Esophagus muscularis mucosa (tissue), 4 donors: ENCODE data around the gene NRARP. TPM values are rescaled to one million over a fixed set of nuclear protein-coding genes. Genes with fewer than 3 reads are reported as not detected.
A peak's percentile ranks its signal among the peaks of the same experiment; 100 is the strongest.

Source experiments
- DNase-seq: peaks from one replicate; pipeline ENCODE4 v3.0.0-alpha.2; 2017; ENCODE audit errors: extremely low spot score
- H3K27ac ChIP-seq, 4 donors: fragments of 200-600 bp; sonication (generic); replicated peaks in 1 of 4; 1 replicate in 3 of 4; 2 replicates in 1 of 4; pipeline ENCODE4 v1.5.1; 2016 to 2019; ENCODE audit warnings: mild to moderate bottlenecking in 1 of 4
- H3K27me3 ChIP-seq, 4 donors: fragments of 200-600 bp; sonication (generic); one replicate each; pipeline versions ENCODE4 v1.5.1 to v1.6.0; 2016 to 2019
- H3K36me3 ChIP-seq, 4 donors: fragments of 200-600 bp; sonication (generic); one replicate each; pipeline ENCODE4 v1.5.1; 2016 to 2019
- H3K4me1 ChIP-seq, 4 donors: fragments of 200-600 bp; sonication (generic); one replicate each; pipeline ENCODE4 v1.5.1; 2016 to 2019
- H3K4me3 ChIP-seq, 4 donors: fragments of 200-600 bp; sonication (generic); 1 replicate in 2 of 4; 2 replicates in 2 of 4; pipeline ENCODE4 v1.5.1; 2016 to 2019; ENCODE audit warnings: mild to moderate bottlenecking in 4 of 4, moderate library complexity in 1 of 4
- H3K9me3 ChIP-seq, 4 donors: fragments of 200-600 bp; sonication (generic); 1 replicate in 3 of 4; 2 replicates in 1 of 4; pipeline ENCODE4 v1.5.1; 2016 to 2019
- EP300 ChIP-seq: sonication (generic); formaldehyde crosslinking; IDR thresholded peaks from one replicate; pipeline ENCODE4 v1.6.1; 2017; ENCODE audit warnings: antibody characterized with exemption
- POLR2A ChIP-seq: fragments of 450-650 bp; IDR thresholded peaks from one replicate; pipeline ENCODE4 v1.6.1; 2017; ENCODE audit warnings: antibody characterized with exemption, moderate library complexity, mild to moderate bottlenecking, low read depth
- POLR2AphosphoS5 ChIP-seq, 2 donors: sonication (generic); formaldehyde crosslinking; IDR thresholded peaks; one replicate each; pipeline ENCODE4 v1.6.1; 2017; ENCODE audit warnings: antibody characterized with exemption in 2 of 2
- WGBS: methylation state at CpG from one replicate; pipeline ENCODE4 v1.1.5; 2018; 5-methylcytosine and 5-hydroxymethylcytosine counted together
- intact Hi-C: fragments of 100-400 bp; cut with DNase I; formaldehyde crosslinking; loops from one replicate; pipeline ENCODE4 v1.15.1; 2023
- total RNA-seq, 4 donors: library from RNA; depleted of rRNA; stranded (reverse); fragments of >200 nt; gene quantifications; one replicate each; pipeline versions ENCODE4 v1.1.0 to v1.2.1, GENCODE V29; 2016
- TF ChIP-seq, protein P1 (sequence below), 3 experiments: fragments of 200-600 bp in 2 of 3; fragments of 450-650 bp in 1 of 3; sonication (generic) in 2 of 3; IDR thresholded peaks; one replicate each; pipeline ENCODE4 v1.5.1; 2017 to 2019; ENCODE audit warnings: antibody characterized with exemption in 3 of 3, mild to moderate bottlenecking in 2 of 3, moderate library complexity in 1 of 3

Gene NRARP
- total RNA-seq, 4 donors from 2014 or later: 2.9 to 10.3 (median 7.2) TPM

DNA sequence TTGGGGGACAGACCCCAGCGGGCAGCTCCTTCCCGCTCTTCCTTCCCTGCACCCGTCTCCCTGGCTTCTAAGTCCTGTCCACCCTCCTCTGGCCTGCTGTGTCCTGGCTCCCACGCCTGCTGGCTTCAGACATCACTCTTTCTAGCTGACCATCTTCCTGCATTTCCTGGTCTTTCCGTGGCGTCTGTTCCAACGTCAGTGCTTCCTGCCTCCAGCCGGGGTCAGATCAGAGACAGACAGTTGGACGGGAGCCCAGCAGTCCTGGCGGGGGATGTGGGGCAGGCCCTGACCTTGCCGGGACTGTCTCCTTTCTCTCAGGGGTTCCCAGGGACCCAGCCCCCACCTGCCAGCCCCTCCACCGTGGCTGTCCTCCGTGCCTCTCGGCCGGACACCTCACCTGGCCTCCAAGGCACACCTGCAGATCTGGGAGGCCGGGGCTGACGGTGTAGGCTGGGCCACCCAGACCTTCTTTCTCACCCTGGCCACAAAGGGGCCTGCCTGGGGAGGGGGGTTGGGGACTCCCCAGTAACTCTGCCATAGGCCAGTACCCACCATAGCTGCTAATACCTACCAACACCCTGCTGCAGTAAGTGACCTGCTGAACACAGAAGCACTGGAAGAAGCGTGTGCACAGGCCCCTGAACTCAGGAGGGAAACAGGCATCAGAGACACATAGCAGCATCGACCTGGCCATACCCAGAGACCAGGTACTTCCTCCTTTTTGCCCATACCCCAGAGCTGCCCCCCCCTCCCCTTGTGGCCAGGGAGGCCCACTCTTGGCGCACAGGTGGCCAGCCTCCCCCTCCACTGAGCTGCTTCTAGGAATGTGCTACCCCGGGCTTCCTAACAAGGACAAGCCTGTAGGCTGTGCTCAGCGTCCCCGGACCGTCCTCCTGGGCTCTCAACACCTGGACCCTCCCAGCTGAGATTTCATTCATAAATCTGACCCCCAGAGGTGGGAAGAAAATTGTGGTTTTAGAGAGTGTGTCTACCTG lies 5.1 kb downstream of the NRARP start:
- H3K27me3 ChIP-seq: peaks cover 4 to 95% (median 56%) of the 10 kb centered on the region in 4 donors
- H3K27ac ChIP-seq: peak overlapping the region; percentile 64 to 78 (median 68)
- intact Hi-C loops: loop anchor here (5.0 to 10.0 kb wide), 2 partner anchors 110 to 228 kb away; no protein-coding TSS in a partner anchor
- peaks cover 0 to 8% (median 2%) of the 10 kb centered on the region in 4 donors for H3K9me3 ChIP-seq
- H3K4me3 ChIP-seq: peak overlapping the region; percentile 45 to 66 (median 50)
- 35% methylated on average over 17 of the region's 24 CpGs for WGBS
- peaks cover 36 to 71% (median 52%) of the 10 kb centered on the region in 4 donors for H3K4me1 ChIP-seq
- TF ChIP-seq, protein P1, sequence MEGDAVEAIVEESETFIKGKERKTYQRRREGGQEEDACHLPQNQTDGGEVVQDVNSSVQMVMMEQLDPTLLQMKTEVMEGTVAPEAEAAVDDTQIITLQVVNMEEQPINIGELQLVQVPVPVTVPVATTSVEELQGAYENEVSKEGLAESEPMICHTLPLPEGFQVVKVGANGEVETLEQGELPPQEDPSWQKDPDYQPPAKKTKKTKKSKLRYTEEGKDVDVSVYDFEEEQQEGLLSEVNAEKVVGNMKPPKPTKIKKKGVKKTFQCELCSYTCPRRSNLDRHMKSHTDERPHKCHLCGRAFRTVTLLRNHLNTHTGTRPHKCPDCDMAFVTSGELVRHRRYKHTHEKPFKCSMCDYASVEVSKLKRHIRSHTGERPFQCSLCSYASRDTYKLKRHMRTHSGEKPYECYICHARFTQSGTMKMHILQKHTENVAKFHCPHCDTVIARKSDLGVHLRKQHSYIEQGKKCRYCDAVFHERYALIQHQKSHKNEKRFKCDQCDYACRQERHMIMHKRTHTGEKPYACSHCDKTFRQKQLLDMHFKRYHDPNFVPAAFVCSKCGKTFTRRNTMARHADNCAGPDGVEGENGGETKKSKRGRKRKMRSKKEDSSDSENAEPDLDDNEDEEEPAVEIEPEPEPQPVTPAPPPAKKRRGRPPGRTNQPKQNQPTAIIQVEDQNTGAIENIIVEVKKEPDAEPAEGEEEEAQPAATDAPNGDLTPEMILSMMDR (IDR thresholded peaks at IDR 0.05): no peak
- no peak for TF ChIP-seq POLR2A
- TF ChIP-seq EP300: no peak
- peak; percentile 44 to 56 for TF ChIP-seq POLR2AphosphoS5 (IDR thresholded peaks at IDR 0.05)
- DNase-seq: no peak
- no peaks in the 10 kb centered on the region for H3K36me3 ChIP-seq

DNA sequence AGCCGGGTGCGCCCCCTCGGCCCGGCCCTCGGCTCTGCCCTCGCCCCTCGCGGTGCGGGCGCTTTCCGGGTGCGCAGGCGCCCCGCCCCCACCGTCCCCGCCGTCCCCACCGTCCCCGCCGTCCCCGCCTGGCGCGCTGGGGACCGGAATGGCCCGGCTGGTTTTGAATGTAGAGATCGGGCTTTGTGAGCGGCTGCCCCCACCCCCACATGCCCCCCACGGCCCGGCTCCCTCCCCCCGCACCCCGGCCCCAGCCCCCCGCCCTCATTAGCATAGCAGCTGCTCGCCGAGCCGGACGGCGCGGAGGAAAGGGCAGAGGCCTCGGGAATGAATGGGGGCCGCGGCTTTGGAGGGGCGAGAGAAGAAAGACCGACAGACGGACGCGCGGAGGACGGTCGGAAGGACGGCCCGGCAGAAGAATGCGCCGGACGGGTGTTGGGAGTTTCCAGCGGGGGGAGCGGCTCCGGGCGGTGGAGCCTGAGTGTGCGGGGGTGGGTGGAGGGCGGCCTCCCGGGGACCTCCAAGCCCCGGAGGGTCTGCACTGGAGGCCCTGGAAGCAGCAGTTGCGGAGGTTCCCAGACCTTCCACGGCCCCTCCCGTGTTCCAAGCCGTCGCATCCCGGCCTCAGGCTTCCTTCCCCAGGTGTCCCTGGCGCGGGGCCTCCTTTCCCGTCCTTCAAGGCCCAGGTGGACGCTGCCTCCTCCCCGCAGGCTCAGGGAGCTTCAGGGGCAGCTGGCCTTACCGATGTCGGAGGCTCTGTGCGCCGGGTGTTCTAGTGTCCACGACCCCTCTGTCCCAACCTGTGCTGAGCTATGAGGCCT lies 6.0 kb downstream of the NRARP start:
- no peaks in the 10 kb centered on the region for H3K36me3 ChIP-seq
- peaks cover 32 to 64% (median 46%) of the 10 kb centered on the region in 4 donors for H3K4me1 ChIP-seq
- H3K27ac ChIP-seq: peak overlapping the region; percentile 44 to 78 (median 68)
- H3K27me3 ChIP-seq: peaks cover 4 to 94% (median 56%) of the 10 kb centered on the region in 4 donors
- no peak for DNase-seq
- H3K9me3 ChIP-seq: peaks cover 0 to 8% (median 2%) of the 10 kb centered on the region in 4 donors
- TF ChIP-seq EP300 (no peak), POLR2A (no peak), POLR2AphosphoS5 (IDR thresholded peaks at IDR 0.05) (no peak)
- TF ChIP-seq, protein P1 (IDR thresholded peaks at IDR 0.05): no peak
- intact Hi-C loops: loop anchor here (5.0 to 10.0 kb wide), 2 partner anchors 111 to 229 kb away; no protein-coding TSS in a partner anchor
- WGBS: 18% methylated on average over 33 of the region's 78 CpGs
- H3K4me3 ChIP-seq: peak overlapping the region; percentile 45 to 66 (median 50)

DNA sequence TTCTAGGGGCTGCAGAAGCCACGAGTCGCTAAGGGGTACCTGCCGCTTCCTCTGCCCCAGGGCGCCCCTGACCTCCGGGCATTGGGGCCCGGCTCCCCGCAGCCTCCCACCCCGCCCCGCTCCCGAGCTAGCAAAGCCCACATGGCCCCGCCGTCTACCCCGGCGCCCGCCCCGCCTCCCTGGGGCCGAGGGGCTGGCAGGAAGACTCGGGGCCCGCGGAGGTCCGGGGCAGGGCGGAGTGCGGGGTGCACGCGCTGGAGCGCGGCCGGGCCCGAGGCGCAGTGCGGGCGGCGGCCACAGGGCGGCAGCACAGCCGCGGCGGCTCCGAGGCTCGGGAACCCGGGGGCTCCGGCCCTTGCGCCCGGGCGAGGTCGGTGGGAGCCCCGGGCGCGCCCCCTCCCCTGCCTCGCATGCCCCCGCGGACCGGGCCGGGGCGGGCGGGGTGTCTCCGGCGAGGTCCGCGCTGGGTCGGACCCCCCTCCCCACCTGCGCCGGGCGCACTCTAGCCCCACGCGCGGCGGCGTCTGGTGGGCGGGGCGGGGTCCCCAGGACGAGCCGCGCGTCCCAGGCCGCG lies 6.7 kb downstream of the NRARP start:
- no peak for DNase-seq
- H3K27ac ChIP-seq: peak overlapping the region in 2 of 4 donors; percentile 71 to 78
- no peaks in the 10 kb centered on the region for H3K36me3 ChIP-seq
- H3K4me1 ChIP-seq: peaks cover 27 to 56% (median 39%) of the 10 kb centered on the region in 4 donors
- WGBS: no CpG with 5 or more reads among the region's 76 CpGs
- intact Hi-C loops: loop anchor here (5.0 to 10.0 kb wide), 2 partner anchors 112 to 229 kb away; no protein-coding TSS in a partner anchor
- peaks cover 0 to 8% (median 2%) of the 10 kb centered on the region in 4 donors for H3K9me3 ChIP-seq
- TF ChIP-seq EP300: no peak
- TF ChIP-seq, protein P1 (IDR thresholded peaks at IDR 0.05): peak; percentile 46 to 81 (median 80)
- no peak for TF ChIP-seq POLR2AphosphoS5 (IDR thresholded peaks at IDR 0.05)
- no peak for TF ChIP-seq POLR2A
- peaks cover 4 to 92% (median 55%) of the 10 kb centered on the region in 4 donors for H3K27me3 ChIP-seq
- peak overlapping the region; percentile 45 to 66 (median 50) for H3K4me3 ChIP-seq

DNA sequence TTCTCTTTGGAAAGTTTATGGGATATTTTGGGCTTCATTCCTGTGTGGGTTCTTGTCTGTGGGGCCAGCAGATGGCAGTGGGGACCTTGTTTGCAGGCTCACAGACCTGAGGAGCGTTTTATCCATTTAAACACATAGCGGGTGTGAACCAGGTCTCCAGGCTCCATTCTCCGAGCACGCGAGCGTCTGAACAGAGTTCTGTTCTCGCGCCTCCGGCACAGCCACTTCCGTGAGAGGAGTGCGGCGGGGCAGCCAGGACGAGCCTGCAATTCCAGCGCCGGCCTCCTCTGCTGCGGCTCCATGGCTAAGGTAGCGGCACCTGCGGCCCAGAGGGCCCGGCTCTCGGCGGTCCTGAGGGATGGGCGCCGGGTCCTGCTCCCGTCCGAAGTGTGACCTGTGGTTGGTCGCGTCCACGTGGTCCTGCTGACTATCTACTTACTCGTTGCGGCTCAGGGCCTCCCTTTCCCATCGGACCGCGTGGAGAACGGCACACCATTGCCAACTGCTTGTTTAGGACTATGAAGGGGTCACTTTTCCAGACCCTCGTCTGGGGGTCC lies 7.3 kb downstream of the NRARP start:
- intact Hi-C loops: loop anchor here (5.0 to 10.0 kb wide), 2 partner anchors 113 to 230 kb away; no protein-coding TSS in a partner anchor
- no peak for DNase-seq
- 30% methylated on average over 7 of the region's 35 CpGs for WGBS
- peaks cover 22 to 51% (median 33%) of the 10 kb centered on the region in 4 donors for H3K4me1 ChIP-seq
- H3K27me3 ChIP-seq: peaks cover 4 to 92% (median 49%) of the 10 kb centered on the region in 4 donors
- H3K27ac ChIP-seq: no peak overlapping the region
- peaks cover 0 to 8% (median 2%) of the 10 kb centered on the region in 4 donors for H3K9me3 ChIP-seq
- H3K4me3 ChIP-seq: peak overlapping the region; percentile 45 to 66 (median 50)
- no peaks in the 10 kb centered on the region for H3K36me3 ChIP-seq
- no peak for TF ChIP-seq POLR2A
- TF ChIP-seq, protein P1 (IDR thresholded peaks at IDR 0.05): peak in 2 of 3 experiments; percentile 10 to 16
